CD14-positive monocyte (primary cell): ENCODE results near the gene AMER3. TPM values are rescaled to one million over a fixed set of nuclear protein-coding genes. Genes with fewer than 3 reads are reported as not detected.

Source experiments
- DNase-seq, 3 donors: peaks; one replicate each; pipeline ENCODE4 v3.0.0-alpha.2; 2011 to 2022
- H2AFZ ChIP-seq: 2 replicates; pipeline ENCODE4 v1.6.0; 2012; ENCODE audit warnings: mild to moderate bottlenecking, low read depth, low read length, inconsistent platforms; ENCODE audit not compliant: insufficient read depth, poor library complexity, severe bottlenecking
- H3K27ac ChIP-seq, 2 donors: 1 replicate in 1 of 2; 2 replicates in 1 of 2; pipeline ENCODE4 v1.5.1; 2012 to 2013; ENCODE audit warnings: low read length in 2 of 2, control low read depth in 1 of 2, inconsistent platforms in 1 of 2, low read depth in 1 of 2, mild to moderate bottlenecking in 1 of 2
- H3K27me3 ChIP-seq, 2 donors: one replicate each; pipeline versions ENCODE4 v1.6.0 to v1.6.1; 2011 to 2013; ENCODE audit warnings: low read length in 2 of 2; ENCODE audit not compliant: control insufficient read depth in 2 of 2, insufficient read depth in 2 of 2
- H3K36me3 ChIP-seq, 2 donors: replicated peaks in 1 of 2; 1 replicate in 1 of 2; 2 replicates in 1 of 2; pipeline versions ENCODE4 v1.5.1 to v1.6.1; 2012 to 2013; ENCODE audit warnings: low read length in 2 of 2, control low read depth in 1 of 2, inconsistent platforms in 1 of 2, mild to moderate bottlenecking in 1 of 2; ENCODE audit not compliant: insufficient read depth in 2 of 2, control insufficient read depth in 1 of 2
- H3K4me1 ChIP-seq, 2 donors: 1 replicate in 1 of 2; 2 replicates in 1 of 2; pipeline versions ENCODE4 v1.5.1 to v1.6.1; 2012 to 2013; ENCODE audit warnings: low read length in 2 of 2, control low read depth in 1 of 2, inconsistent platforms in 1 of 2, mild to moderate bottlenecking in 1 of 2, moderate library complexity in 1 of 2; ENCODE audit not compliant: insufficient read depth in 2 of 2, control insufficient read depth in 1 of 2
- H3K4me2 ChIP-seq: replicated peaks from 2 replicates; pipeline ENCODE3; 2012; ENCODE audit warnings: low read length, moderate library complexity, mild to moderate bottlenecking; ENCODE audit not compliant: poor library complexity, severe bottlenecking; ENCODE audit errors: extremely low read depth
- H3K4me3 ChIP-seq, 3 experiments: fragments of 200-600 bp in 1 of 3; sonication (generic) in 1 of 3; replicated peaks in 1 of 3; 1 replicate in 2 of 3; 2 replicates in 1 of 3; pipeline ENCODE4 v1.5.1; 2011 to 2013; ENCODE audit warnings: low read length in 3 of 3, mild to moderate bottlenecking in 3 of 3, control low read depth in 2 of 3, low read depth in 2 of 3, inconsistent platforms in 1 of 3, moderate library complexity in 1 of 3
- H3K79me2 ChIP-seq: 2 replicates; pipeline ENCODE4 v1.6.0; 2012; ENCODE audit warnings: mild to moderate bottlenecking, control low read depth, inconsistent platforms, low read length, moderate library complexity; ENCODE audit not compliant: insufficient read depth
- H3K9ac ChIP-seq: 2 replicates; pipeline ENCODE4 v1.6.0; 2017; ENCODE audit warnings: low read length, mild to moderate bottlenecking; ENCODE audit not compliant: insufficient read depth, poor library complexity, severe bottlenecking
- H3K9me3 ChIP-seq, 2 donors: replicated peaks in 1 of 2; 1 replicate in 1 of 2; 2 replicates in 1 of 2; pipeline versions ENCODE4 v1.5.1 to v1.6.1; 2012 to 2013; ENCODE audit warnings: low read length in 2 of 2, control low read depth in 1 of 2; ENCODE audit not compliant: control insufficient read depth in 1 of 2, insufficient read depth in 1 of 2
- H4K20me1 ChIP-seq: 2 replicates; pipeline ENCODE4 v1.6.0; 2012; ENCODE audit warnings: mild to moderate bottlenecking, low read length, control low read depth, moderate library complexity; ENCODE audit not compliant: insufficient read depth
- H3K27ac Mint-ChIP-seq, 7 donors: one replicate each; pipeline ENCODE4 v1.8.0; 2020; ENCODE audit warnings: mild to moderate bottlenecking in 7 of 7, mixed read lengths in 7 of 7, moderate library complexity in 6 of 7, inconsistent platforms in 2 of 7
- H3K27me3 Mint-ChIP-seq, 3 donors: one replicate each; pipeline ENCODE4 v1.8.0; 2021 to 2022; ENCODE audit warnings: low read depth in 3 of 3, mild to moderate bottlenecking in 3 of 3, mixed read lengths in 3 of 3, moderate library complexity in 3 of 3, inconsistent platforms in 1 of 3
- H3K36me3 Mint-ChIP-seq, 2 donors: one replicate each; pipeline ENCODE4 v1.8.0; 2020; ENCODE audit warnings: mixed read lengths in 2 of 2, inconsistent platforms in 1 of 2, mild to moderate bottlenecking in 1 of 2
- H3K4me1 Mint-ChIP-seq: one replicate; pipeline ENCODE4 v1.8.0; 2020; ENCODE audit warnings: mild to moderate bottlenecking, mixed read lengths
- H3K4me3 Mint-ChIP-seq, 2 donors: one replicate each; pipeline ENCODE4 v1.8.0; 2020; ENCODE audit warnings: mild to moderate bottlenecking in 2 of 2, mixed read lengths in 2 of 2, moderate library complexity in 1 of 2
- H3K9me3 Mint-ChIP-seq, 7 donors: one replicate each; pipeline ENCODE4 v1.8.0; 2020 to 2022; ENCODE audit warnings: mixed read lengths in 7 of 7, mild to moderate bottlenecking in 6 of 7, moderate library complexity in 6 of 7, inconsistent platforms in 2 of 7
- CTCF ChIP-seq: fragments of 200-600 bp; IDR thresholded peaks from one replicate; pipeline ENCODE4 v1.8.0; 2022; ENCODE audit warnings: antibody characterized with exemption, mild to moderate bottlenecking
- WGBS: methylation state at CpG from one replicate; pipeline ENCODE4 v1.1.5; 2013; ENCODE audit warnings: missing lambda C conversion rate; ENCODE audit not compliant: insufficient coverage; 5-methylcytosine and 5-hydroxymethylcytosine counted together
- intact Hi-C, 2 donors: fragments of 100-400 bp; cut with micrococcal nuclease; formaldehyde crosslinking; loops; one replicate each; pipeline versions ENCODE4 v1.15.0 to v1.15.1; 2023
- polyA plus RNA-seq, 3 donors: library from polyadenylated mRNA; depleted of rRNA in 1 of 3; unstranded in 2 of 3; stranded (reverse) in 1 of 3; fragments of 300-500 nt in 2 of 3; fragments of >200 nt in 1 of 3; fragmentation: Illumina TruSeq in 2 of 3; gene quantifications; 1 replicate in 2 of 3; 2 replicates in 1 of 3; pipeline ENCODE4 v1.2.3, GENCODE V29; 2012 to 2021

AMER3 gene
- polyA plus RNA-seq, 3 donors = not detected

- no peak overlapping the region for H3K27ac Mint-ChIP-seq
These were observed 32.5 kb downstream of the AMER3 start for GRCh38 chr2:130787841-130788240.

GRCh38 chr2:130790312-130790711 lies 35.0 kb downstream of the AMER3 start:
- intact Hi-C loops = no loop called here
- Histone ChIP-seq H2AFZ (no peak overlapping the region), H4K20me1 (no peaks in the 10 kb centered on the region), H3K36me3 (no peaks in the 10 kb centered on the region), H3K4me3 (no peak overlapping the region), H3K79me2 (no peaks in the 10 kb centered on the region), H3K9ac (no peak overlapping the region), H3K9me3 (no peaks in the 10 kb centered on the region), H3K4me2 (no peak overlapping the region), H3K27me3 (no peaks in the 10 kb centered on the region), H3K27ac (no peak overlapping the region), H3K4me1 (no peaks in the 10 kb centered on the region)
- H3K27ac Mint-ChIP-seq = no peak overlapping the region
- no peak for DNase-seq
- H3K4me1 Mint-ChIP-seq = no peaks in the 10 kb centered on the region
- H3K27me3 Mint-ChIP-seq = peaks cover 4 to 10% (median 6%) of the 10 kb centered on the region in 3 donors
- H3K4me3 Mint-ChIP-seq = no peak overlapping the region
- no peak for TF ChIP-seq CTCF
- H3K9me3 Mint-ChIP-seq = peaks cover 0 to 5% (median 0%) of the 10 kb centered on the region in 7 donors
- H3K36me3 Mint-ChIP-seq = no peaks in the 10 kb centered on the region
- no CpG with 5 or more reads among the region's 2 CpGs for WGBS

More at GRCh38 chr2:130787841-130788240, 32.5 kb downstream of the AMER3 start:
- no peak overlapping the region for H3K4me3 ChIP-seq
- peaks cover 5 to 10% (median 6%) of the 10 kb centered on the region in 3 donors for H3K27me3 Mint-ChIP-seq
- no peak overlapping the region for H2AFZ ChIP-seq
- no peaks in the 10 kb centered on the region for H3K79me2 ChIP-seq
- H3K27ac ChIP-seq = no peak overlapping the region
- H3K9me3 ChIP-seq = no peaks in the 10 kb centered on the region
- H3K4me1 Mint-ChIP-seq = no peaks in the 10 kb centered on the region
- WGBS = 88% methylated on average over 12 of the region's 17 CpGs
- no peak overlapping the region for H3K9ac ChIP-seq
- H3K9me3 Mint-ChIP-seq = peaks cover 0 to 5% (median 0%) of the 10 kb centered on the region in 7 donors
- H4K20me1 ChIP-seq = no peaks in the 10 kb centered on the region
- no peak for TF ChIP-seq CTCF
- no peak overlapping the region for H3K4me3 Mint-ChIP-seq
- no peaks in the 10 kb centered on the region for H3K4me1 ChIP-seq
- no peaks in the 10 kb centered on the region for H3K36me3 Mint-ChIP-seq
- intact Hi-C loops = no loop called here
- H3K27me3 ChIP-seq = no peaks in the 10 kb centered on the region
- DNase-seq = no peak
- H3K4me2 ChIP-seq = no peak overlapping the region
- no peaks in the 10 kb centered on the region for H3K36me3 ChIP-seq
